ENCODE data around the gene HIPK4. TPM values are rescaled to one million over a fixed set of nuclear protein-coding genes. Genes with fewer than 3 reads are reported as not detected.

HIPK4 gene
- total RNA-seq, 1 donor from 2014 or later, result not detected

GRCh38 chr19:40365613-40366401, 24.2 kb downstream of the HIPK4 start:
- Mint-ChIP-seq H3K36me3 (ENCODE audit: insufficient read depth) (peaks cover 4% of the 10 kb centered on the region), H3K9me3 (ENCODE audit: low read depth) (no peaks in the 10 kb centered on the region), H3K27ac (peak overlapping the region; percentile 91), H3K27me3 (no peaks in the 10 kb centered on the region), H3K4me3 (ENCODE audit: low read depth) (peak overlapping the region; percentile 77), H3K4me1 (ENCODE audit: low read depth) (peaks cover 13% of the 10 kb centered on the region)
- TF ChIP-seq CTCF (IDR thresholded peaks at IDR 0.05; ENCODE audit: unreplicated experiment), result no peak
- peak; percentile 88 for DNase-seq (ENCODE audit: low spot score, unreplicated experiment)

GRCh38 chr19:40365010-40365409, 25.0 kb downstream of the HIPK4 start:
- H3K27ac Mint-ChIP-seq, result peak overlapping the region; percentile 91
- H3K4me3 Mint-ChIP-seq (ENCODE audit: low read depth), result peak overlapping the region; percentile 77
- H3K9me3 Mint-ChIP-seq (ENCODE audit: low read depth), result no peaks in the 10 kb centered on the region
- no peak for DNase-seq (ENCODE audit: low spot score, unreplicated experiment)
- H3K4me1 Mint-ChIP-seq (ENCODE audit: low read depth), result peaks cover 13% of the 10 kb centered on the region
- H3K36me3 Mint-ChIP-seq (ENCODE audit: insufficient read depth), result peaks cover 4% of the 10 kb centered on the region
- no peaks in the 10 kb centered on the region for H3K27me3 Mint-ChIP-seq
- TF ChIP-seq CTCF (IDR thresholded peaks at IDR 0.05; ENCODE audit: unreplicated experiment), result no peak

- Mint-ChIP-seq H3K4me1 (ENCODE audit: low read depth) (peaks cover 13% of the 10 kb centered on the region), H3K27ac (no peak overlapping the region), H3K27me3 (no peaks in the 10 kb centered on the region), H3K4me3 (ENCODE audit: low read depth) (no peak overlapping the region), H3K9me3 (ENCODE audit: low read depth) (no peaks in the 10 kb centered on the region), H3K36me3 (ENCODE audit: insufficient read depth) (peaks cover 6% of the 10 kb centered on the region)
- no peak for DNase-seq (ENCODE audit: low spot score, unreplicated experiment)
- TF ChIP-seq CTCF (IDR thresholded peaks at IDR 0.05; ENCODE audit: unreplicated experiment), result no peak
Measured at GRCh38 chr19:40363069-40363468, 26.9 kb downstream of the HIPK4 start.

GRCh38 chr19:40362160-40362559, 27.8 kb downstream of the HIPK4 start:
- no peak for DNase-seq (ENCODE audit: low spot score, unreplicated experiment)
- Mint-ChIP-seq H3K36me3 (ENCODE audit: insufficient read depth) (peaks cover 6% of the 10 kb centered on the region), H3K4me1 (ENCODE audit: low read depth) (peaks cover 13% of the 10 kb centered on the region), H3K4me3 (ENCODE audit: low read depth) (no peak overlapping the region), H3K9me3 (ENCODE audit: low read depth) (no peaks in the 10 kb centered on the region), H3K27ac (no peak overlapping the region), H3K27me3 (no peaks in the 10 kb centered on the region)
- TF ChIP-seq CTCF (IDR thresholded peaks at IDR 0.05; ENCODE audit: unreplicated experiment), result no peak

- peaks cover 4% of the 10 kb centered on the region for H3K36me3 Mint-ChIP-seq (ENCODE audit: insufficient read depth)
- no peaks in the 10 kb centered on the region for H3K27me3 Mint-ChIP-seq
- H3K9me3 Mint-ChIP-seq (ENCODE audit: low read depth), result no peaks in the 10 kb centered on the region
- H3K4me3 Mint-ChIP-seq (ENCODE audit: low read depth), result no peak overlapping the region
- no peak for DNase-seq (ENCODE audit: low spot score, unreplicated experiment)
- no peak overlapping the region for H3K27ac Mint-ChIP-seq
- H3K4me1 Mint-ChIP-seq (ENCODE audit: low read depth), result peaks cover 2% of the 10 kb centered on the region
- no peak for TF ChIP-seq CTCF (IDR thresholded peaks at IDR 0.05; ENCODE audit: unreplicated experiment)
Measured at GRCh38 chr19:40360708-40361241, 29.2 kb downstream of the HIPK4 start.
